SK-N-SH (cell line): Measurements from ENCODE around the gene ROBO1.

Experiments
- CHD2 ChIP-seq: fragments of 150-350 bp; IDR thresholded peaks from 2 replicates; pipeline ENCODE4 v1.6.1; 2018; ENCODE audit warnings: low read length; ENCODE audit not compliant: partially characterized antibody
- EZH2phosphoT487 ChIP-seq: fragments of 200-600 bp; sonication (generic); IDR thresholded peaks from 2 replicates; pipeline ENCODE4 v1.6.1; 2017; ENCODE audit warnings: low read depth, mixed run types, mild to moderate bottlenecking, antibody characterized with exemption, moderate library complexity, borderline replicate concordance
- FOXM1 ChIP-seq: IDR thresholded peaks from 2 replicates; pipeline ENCODE4 v1.4.0; 2012; ENCODE audit warnings: low read depth, mild to moderate bottlenecking
- GATA2 ChIP-seq: sonication (generic); formaldehyde crosslinking; IDR thresholded peaks from 2 replicates; pipeline ENCODE4 v1.5.0; 2020; ENCODE audit warnings: mild to moderate bottlenecking, missing genetic modification reagents
- NRF1 ChIP-seq: IDR thresholded peaks from 2 replicates; pipeline ENCODE4 v1.6.1; 2012; ENCODE audit warnings: low read depth, mild to moderate bottlenecking, low read length
- POLR2AphosphoS5 ChIP-seq: IDR thresholded peaks from 2 replicates; pipeline ENCODE4 v1.6.1; 2012; ENCODE audit warnings: low read depth, low read length
- RCOR1 ChIP-seq: fragments of 150-350 bp; IDR thresholded peaks from 2 replicates; pipeline ENCODE4 v1.6.1; 2017; ENCODE audit warnings: antibody characterized with exemption, low read length
- RFX5 ChIP-seq: IDR thresholded peaks from 2 replicates; pipeline ENCODE4 v1.6.1; 2012; ENCODE audit warnings: mild to moderate bottlenecking, improper control_type of control experiment, low read length
- TAF1 ChIP-seq: IDR thresholded peaks from 2 replicates; pipeline ENCODE4 v1.6.1; 2012; ENCODE audit warnings: low read depth, mild to moderate bottlenecking, low read length, moderate library complexity, borderline replicate concordance
- TEAD4 ChIP-seq: IDR thresholded peaks from 2 replicates; pipeline ENCODE4 v1.4.0; 2012; ENCODE audit warnings: mild to moderate bottlenecking, borderline replicate concordance; ENCODE audit not compliant: insufficient read depth
- TF ChIP-seq, protein P1 (sequence below): fragments of 200-600 bp; sonication (generic); IDR thresholded peaks from 2 replicates; pipeline ENCODE4 v1.6.1; 2017; ENCODE audit warnings: antibody characterized with exemption, mild to moderate bottlenecking, moderate library complexity
- TF ChIP-seq, protein P2 (sequence below): IDR thresholded peaks from 2 replicates; pipeline ENCODE4 v1.6.1; 2012; ENCODE audit warnings: mild to moderate bottlenecking, low read depth, low read length, moderate library complexity

DNA sequence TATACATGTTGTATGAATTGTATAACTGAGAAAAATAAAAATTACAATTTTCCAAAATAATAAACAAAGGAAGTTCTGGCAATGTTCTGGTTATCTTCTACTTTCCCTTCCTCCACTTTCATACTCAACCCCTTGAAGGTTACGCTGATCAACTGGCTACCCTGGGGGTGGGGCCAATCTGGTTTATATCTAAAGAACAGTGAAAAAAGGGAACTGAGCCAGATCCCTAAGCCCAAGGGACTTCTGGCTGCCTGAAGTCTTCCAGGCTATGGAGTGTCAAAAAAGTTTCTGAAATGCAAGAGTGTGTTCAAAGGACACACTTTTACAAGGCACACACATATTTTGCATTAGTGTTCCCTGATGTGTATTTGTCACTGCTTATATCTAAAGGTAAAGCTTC is 591.9 kb downstream of the ROBO1 start:
- TF ChIP-seq CHD2 (no peak), TAF1 (no peak), GATA2 (no peak), NRF1 (no peak), RFX5 (no peak), FOXM1 (no peak), RCOR1 (no peak), EZH2phosphoT487 (no peak), POLR2AphosphoS5 (no peak), TEAD4 (no peak)
- TF ChIP-seq, protein P1, sequence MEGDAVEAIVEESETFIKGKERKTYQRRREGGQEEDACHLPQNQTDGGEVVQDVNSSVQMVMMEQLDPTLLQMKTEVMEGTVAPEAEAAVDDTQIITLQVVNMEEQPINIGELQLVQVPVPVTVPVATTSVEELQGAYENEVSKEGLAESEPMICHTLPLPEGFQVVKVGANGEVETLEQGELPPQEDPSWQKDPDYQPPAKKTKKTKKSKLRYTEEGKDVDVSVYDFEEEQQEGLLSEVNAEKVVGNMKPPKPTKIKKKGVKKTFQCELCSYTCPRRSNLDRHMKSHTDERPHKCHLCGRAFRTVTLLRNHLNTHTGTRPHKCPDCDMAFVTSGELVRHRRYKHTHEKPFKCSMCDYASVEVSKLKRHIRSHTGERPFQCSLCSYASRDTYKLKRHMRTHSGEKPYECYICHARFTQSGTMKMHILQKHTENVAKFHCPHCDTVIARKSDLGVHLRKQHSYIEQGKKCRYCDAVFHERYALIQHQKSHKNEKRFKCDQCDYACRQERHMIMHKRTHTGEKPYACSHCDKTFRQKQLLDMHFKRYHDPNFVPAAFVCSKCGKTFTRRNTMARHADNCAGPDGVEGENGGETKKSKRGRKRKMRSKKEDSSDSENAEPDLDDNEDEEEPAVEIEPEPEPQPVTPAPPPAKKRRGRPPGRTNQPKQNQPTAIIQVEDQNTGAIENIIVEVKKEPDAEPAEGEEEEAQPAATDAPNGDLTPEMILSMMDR = no peak
- TF ChIP-seq, protein P2, sequence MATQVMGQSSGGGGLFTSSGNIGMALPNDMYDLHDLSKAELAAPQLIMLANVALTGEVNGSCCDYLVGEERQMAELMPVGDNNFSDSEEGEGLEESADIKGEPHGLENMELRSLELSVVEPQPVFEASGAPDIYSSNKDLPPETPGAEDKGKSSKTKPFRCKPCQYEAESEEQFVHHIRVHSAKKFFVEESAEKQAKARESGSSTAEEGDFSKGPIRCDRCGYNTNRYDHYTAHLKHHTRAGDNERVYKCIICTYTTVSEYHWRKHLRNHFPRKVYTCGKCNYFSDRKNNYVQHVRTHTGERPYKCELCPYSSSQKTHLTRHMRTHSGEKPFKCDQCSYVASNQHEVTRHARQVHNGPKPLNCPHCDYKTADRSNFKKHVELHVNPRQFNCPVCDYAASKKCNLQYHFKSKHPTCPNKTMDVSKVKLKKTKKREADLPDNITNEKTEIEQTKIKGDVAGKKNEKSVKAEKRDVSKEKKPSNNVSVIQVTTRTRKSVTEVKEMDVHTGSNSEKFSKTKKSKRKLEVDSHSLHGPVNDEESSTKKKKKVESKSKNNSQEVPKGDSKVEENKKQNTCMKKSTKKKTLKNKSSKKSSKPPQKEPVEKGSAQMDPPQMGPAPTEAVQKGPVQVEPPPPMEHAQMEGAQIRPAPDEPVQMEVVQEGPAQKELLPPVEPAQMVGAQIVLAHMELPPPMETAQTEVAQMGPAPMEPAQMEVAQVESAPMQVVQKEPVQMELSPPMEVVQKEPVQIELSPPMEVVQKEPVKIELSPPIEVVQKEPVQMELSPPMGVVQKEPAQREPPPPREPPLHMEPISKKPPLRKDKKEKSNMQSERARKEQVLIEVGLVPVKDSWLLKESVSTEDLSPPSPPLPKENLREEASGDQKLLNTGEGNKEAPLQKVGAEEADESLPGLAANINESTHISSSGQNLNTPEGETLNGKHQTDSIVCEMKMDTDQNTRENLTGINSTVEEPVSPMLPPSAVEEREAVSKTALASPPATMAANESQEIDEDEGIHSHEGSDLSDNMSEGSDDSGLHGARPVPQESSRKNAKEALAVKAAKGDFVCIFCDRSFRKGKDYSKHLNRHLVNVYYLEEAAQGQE = no peak
